HG03469 (cell line): ENCODE data around the gene CARS2.
"Not testable (repeated sequence)": the region's sequence is repeated elsewhere in the genome, so short reads cannot be mapped to it uniquely, and the experiment has no call there.

Experiments
- ATAC-seq: cut with Tn5 transposase; IDR thresholded peaks from one replicate; pipeline ENCODE4 v1.9.1; 2021; ENCODE audit warnings: mild to moderate bottlenecking, moderate library complexity, moderate number of reproducible peaks; ENCODE audit not compliant: unreplicated experiment

Gene CARS2

DNA sequence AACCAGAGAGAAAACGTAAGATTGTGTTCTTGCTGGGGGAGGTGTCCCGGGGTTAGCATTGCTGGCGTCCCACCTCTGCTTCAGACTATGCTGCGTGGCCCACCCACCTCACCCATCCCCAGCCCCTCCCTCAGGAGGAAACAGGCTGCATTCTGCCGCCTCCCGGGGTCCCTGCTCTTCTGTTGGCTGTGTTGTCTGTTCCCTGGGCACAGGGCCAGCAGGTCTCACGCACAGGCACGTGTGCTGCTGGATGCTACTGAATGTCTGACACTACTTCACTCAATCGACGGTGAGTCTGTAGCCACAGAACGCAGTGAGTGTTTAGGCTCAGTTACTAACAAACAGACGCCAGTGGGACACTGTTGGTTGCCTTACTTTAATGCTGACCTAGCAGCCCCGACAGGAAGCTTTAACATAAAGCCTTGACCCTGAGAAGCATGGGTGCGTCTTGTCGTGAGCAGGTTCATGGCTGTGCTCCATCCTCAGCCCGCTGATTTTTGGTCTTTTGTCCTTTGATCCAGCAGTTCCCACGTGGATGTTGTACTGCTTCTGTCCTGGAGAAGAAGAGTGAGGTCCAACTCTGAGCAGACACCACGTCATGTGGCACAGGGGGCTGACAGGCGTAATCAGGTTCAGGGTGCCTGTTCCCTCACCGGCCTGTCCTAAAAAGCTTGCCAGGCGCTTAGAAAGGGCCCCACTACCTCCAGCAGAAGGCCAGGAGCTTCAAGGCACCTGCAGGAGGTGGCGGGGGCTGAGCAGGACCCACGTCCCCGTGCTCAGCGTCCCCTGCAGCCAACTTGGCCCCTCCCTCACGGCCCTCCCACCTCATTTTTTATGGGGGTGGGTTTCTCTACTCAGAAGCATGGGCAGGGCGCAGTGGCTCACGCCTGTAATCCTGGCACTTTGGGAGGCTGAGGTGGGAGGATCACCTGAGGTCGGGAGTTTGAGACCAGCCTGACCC lies 64.6 kb downstream of the CARS2 start:
- ATAC-seq, result no peak

DNA sequence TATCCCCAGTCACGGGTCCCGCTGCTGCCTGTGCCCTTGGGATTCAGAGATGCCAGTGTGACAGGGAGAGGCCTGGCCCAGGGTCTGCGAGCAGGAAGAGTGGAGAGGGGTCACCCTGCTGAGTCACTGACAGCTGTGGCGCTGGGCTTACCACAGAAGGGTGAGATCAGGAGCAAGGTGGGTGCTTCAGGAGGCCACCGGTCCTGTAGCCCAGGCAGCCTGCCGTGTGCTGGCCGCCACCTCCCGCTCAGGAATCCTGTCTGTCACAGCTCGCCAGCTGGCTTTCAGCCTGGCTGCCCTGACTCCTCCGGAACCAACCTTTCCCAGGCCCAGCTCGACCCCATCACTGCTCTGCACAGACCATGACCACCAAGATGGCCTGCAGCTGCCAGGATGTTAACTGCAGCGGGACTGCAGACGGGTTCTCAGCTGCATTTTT lies 65.3 kb downstream of the CARS2 start:
- ATAC-seq, result no peak

- no peak for ATAC-seq
Measured at GRCh38 chr13:110639935-110640334, 66.0 kb downstream of the CARS2 start.

GRCh38 chr13:110638814-110639806 lies 66.8 kb downstream of the CARS2 start:
- ATAC-seq, result no peak

DNA sequence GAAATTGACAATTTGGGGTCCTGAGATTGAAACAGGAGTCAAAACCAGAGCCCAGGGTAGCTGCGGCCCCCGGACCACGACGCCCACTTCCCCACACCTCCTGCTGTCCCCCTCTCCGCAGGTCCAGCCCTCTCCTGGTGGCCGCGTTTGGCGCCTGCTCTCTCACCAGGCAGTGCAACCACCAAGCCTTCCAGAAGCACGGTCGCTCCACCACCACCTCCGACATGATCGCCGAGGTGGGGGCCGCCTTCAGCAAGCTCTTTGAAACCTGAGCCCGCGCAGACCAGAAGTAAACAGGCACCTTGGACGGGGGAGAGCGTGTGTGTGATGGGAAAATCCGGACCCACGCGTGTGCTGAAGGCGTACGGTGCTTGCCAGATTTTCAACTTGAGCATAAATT lies 67.7 kb downstream of the CARS2 start:
- ATAC-seq, result no peak

DNA sequence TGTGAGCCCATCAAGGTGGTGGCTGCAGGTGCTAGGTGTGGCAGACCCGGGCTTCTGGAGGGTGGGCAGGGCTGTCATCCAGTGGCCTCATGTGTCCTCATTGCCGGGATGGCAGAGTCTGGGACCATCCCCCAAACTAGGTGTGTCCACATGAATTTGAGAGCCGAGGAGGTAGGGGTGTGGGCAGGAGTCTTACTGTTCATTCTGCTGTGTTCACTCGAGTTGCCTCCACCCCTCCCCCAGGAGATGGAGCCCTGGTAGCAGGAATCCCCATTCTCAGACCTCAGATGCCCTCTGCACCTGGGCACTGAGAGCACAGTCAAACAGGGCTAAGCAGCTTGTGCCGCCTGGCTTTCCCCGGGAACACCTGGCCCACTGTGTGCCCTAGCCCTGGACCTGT lies 68.2 kb downstream of the CARS2 start:
- ATAC-seq, result no peak

DNA sequence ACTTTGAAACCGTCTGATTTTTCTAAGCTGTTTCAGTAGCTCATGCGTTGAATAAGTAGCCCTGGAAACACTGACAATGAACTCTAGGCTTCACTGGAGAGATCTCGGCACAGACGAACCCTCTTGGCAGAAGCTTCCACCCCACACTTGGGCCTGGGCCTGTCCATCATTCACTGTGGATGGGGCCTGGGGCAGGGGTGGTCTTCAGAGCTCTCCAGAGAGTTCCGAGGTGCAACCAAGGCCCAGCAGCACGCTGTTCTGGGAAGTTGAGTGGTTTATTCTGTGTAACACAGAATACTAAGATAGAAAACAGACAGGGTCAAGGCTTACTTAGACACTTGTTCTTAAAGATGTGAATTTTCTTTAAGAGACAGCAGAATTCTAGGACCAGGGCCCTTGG lies 68.6 kb downstream of the CARS2 start:
- ATAC-seq, result no peak

GRCh38 chr13:110636701-110637201 lies 69.2 kb downstream of the CARS2 start:
- ATAC-seq, result no peak

- no peak for ATAC-seq
Measured at GRCh38 chr13:110636053-110636475, 69.9 kb downstream of the CARS2 start.

GRCh38 chr13:110635405-110636002 lies 70.4 kb downstream of the CARS2 start:
- ATAC-seq, result no peak

DNA sequence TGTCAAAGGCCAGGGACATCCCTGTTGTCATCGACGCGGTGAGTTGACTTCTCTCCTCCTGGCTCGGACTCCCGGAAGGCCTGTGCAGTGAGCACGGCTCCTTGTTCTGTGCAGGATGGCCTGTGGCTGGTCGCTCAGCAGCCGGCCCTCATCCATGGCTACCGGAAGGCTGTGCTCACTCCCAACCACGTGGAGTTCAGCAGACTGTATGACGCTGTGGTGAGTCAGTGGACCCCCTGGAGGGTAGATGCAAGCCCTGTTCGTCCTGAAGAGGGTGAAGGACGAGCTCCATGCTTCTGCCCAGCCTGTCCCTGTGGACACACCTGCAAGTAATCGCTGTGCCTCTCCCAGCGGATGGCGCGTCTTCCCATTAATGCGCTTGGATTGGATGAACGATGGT lies 71.4 kb downstream of the CARS2 start:
- ATAC-seq, result no peak

- ATAC-seq, result no peak
Measured at GRCh38 chr13:110633776-110634175, 72.1 kb downstream of the CARS2 start.

GRCh38 chr13:110632255-110632654 lies 73.7 kb downstream of the CARS2 start:
- not testable (repeated sequence) for ATAC-seq

DNA sequence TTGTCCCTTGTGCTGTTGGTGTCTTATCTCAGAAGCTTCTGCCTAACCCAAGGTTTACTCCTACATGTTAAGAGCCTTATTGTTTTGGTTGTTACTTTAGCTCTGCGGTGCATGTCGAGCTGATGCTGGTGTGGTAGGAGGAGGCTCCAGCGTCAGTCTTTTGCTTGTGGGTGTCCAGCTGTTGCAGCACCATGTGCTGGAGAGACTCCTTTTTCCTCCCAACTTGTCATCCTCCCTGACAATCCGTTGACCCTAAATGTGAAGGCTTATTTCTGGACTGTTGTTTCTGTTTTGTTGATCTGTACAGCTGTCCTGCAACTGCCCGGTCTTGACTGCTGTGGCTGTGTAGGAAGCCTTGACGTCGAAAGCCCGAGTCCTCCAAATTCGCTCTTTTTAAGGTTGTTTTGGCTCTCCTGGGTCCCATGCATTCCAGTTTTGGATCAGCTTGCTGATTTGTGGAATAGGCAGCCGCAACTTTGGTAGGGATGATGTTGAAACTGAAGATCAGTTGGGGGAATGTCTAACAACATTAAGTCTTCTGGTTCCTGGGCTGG lies 75.3 kb downstream of the CARS2 start:
- ATAC-seq, result no peak

GRCh38 chr13:110629735-110630134 lies 76.2 kb downstream of the CARS2 start:
- no peak for ATAC-seq

- no peak for ATAC-seq
Measured at GRCh38 chr13:110628952-110629701, 76.8 kb downstream of the CARS2 start.

GRCh38 chr13:110628477-110628793 lies 77.5 kb downstream of the CARS2 start:
- ATAC-seq, result no peak

GRCh38 chr13:110627761-110628476 lies 78.0 kb downstream of the CARS2 start:
- ATAC-seq, result no peak

GRCh38 chr13:110627351-110627750 lies 78.6 kb downstream of the CARS2 start:
- no peak for ATAC-seq
